Right ventricle myocardium inferior (tissue), 1 donor: ENCODE results near the gene XCL2. TPM values are rescaled to one million over a fixed set of nuclear protein-coding genes. Genes with fewer than 3 reads are reported as not detected.
"Not testable (repeated sequence)": the region's sequence is repeated elsewhere in the genome, so short reads cannot be mapped to it uniquely, and the experiment has no call there.

ENCODE experiments used
- ATAC-seq: fragments of 200-7000 bp; cut with Tn5 transposase; one replicate; pipeline ENCODE4 v1.9.1; 2020; ENCODE audit warnings: mild to moderate bottlenecking, moderate library complexity
- DNase-seq: peaks from one replicate; pipeline ENCODE4 v3.0.0; 2021; ENCODE audit errors: missing footprints
- intact Hi-C: fragments of 100-400 bp; cut with DNase I; formaldehyde crosslinking; loops from one replicate; pipeline ENCODE4 v1.11.0; 2022
- long read RNA-seq: library from polyadenylated mRNA; unstranded; transcript quantifications from one replicate; pipeline ENCODE4 v2.0.0, GENCODE V29; 2021
- total RNA-seq: library from RNA; stranded (reverse); fragmentation: NEBNext Ultra II Directional; extraction: Animal tissue kit (Norgen Biotek cat#: 25700); gene quantifications from one replicate; pipeline ENCODE4 v1.2.1, GENCODE V29; 2021
- donor health status: DM: no; HTN: yes; CAD: no; lungs with severe emphysema.

XCL2 gene
- total RNA-seq: not detected
- long read RNA-seq: 0 reads

- ATAC-seq, DNase-seq, intact Hi-C loops: not testable (repeated sequence)
Observed at GRCh38 chr1:168543840-168544498, at the start of gene XCL2. TSS of gene XCL2 (minus strand) at chr1:168543997. CDS start at chr1:168543964, 33 bp downstream.

GRCh38 chr1:168591641-168592250, 47.9 kb upstream of the XCL2 start:
- intact Hi-C loops: no loop called here
- DNase-seq (no peak), ATAC-seq (no peak)

GRCh38 chr1:168591066-168591465, 47.3 kb upstream of the XCL2 start:
- intact Hi-C loops: no loop called here
- DNase-seq (no peak), ATAC-seq (no peak)

GRCh38 chr1:168589167-168589566, 45.4 kb upstream of the XCL2 start:
- intact Hi-C loops: no loop called here
- ATAC-seq: no peak
- no peak for DNase-seq

GRCh38 chr1:168585937-168586336, 42.1 kb upstream of the XCL2 start:
- DNase-seq: no peak
- no peak for ATAC-seq
- intact Hi-C loops: no loop called here

- ATAC-seq (no peak), DNase-seq (no peak)
- intact Hi-C loops: no loop called here
Observed at GRCh38 chr1:168585191-168585590, 41.4 kb upstream of the XCL2 start.

- no peak for DNase-seq
- intact Hi-C loops: no loop called here
- no peak for ATAC-seq
Observed at GRCh38 chr1:168583571-168583970, 39.8 kb upstream of the XCL2 start.

GRCh38 chr1:168582688-168583336, 39.0 kb upstream of the XCL2 start:
- DNase-seq (no peak), ATAC-seq (no peak)
- intact Hi-C loops: no loop called here

- ATAC-seq (no peak), DNase-seq (no peak)
- intact Hi-C loops: no loop called here
Observed at GRCh38 chr1:168581817-168582572, 38.2 kb upstream of the XCL2 start.

GRCh38 chr1:168580991-168581390, 37.2 kb upstream of the XCL2 start:
- DNase-seq, ATAC-seq, intact Hi-C loops: not testable (repeated sequence)

- not testable (repeated sequence) for DNase-seq
Observed at GRCh38 chr1:168580290-168580689, 36.5 kb upstream of the XCL2 start.

GRCh38 chr1:168578531-168579185, 34.9 kb upstream of the XCL2 start:
- intact Hi-C loops, ATAC-seq, DNase-seq: not testable (repeated sequence)

More at GRCh38 chr1:168580290-168580689, 36.5 kb upstream of the XCL2 start:
- ATAC-seq, intact Hi-C loops: not testable (repeated sequence)

- intact Hi-C loops, ATAC-seq, DNase-seq: not testable (repeated sequence)
Observed at GRCh38 chr1:168576245-168576688, 32.5 kb upstream of the XCL2 start, which contains the start of gene XCL1. TSS of gene XCL1 (plus strand) at chr1:168576605. CDS start at chr1:168576638, 33 bp downstream.

- intact Hi-C loops: loop anchor here (5.0 kb wide), 1 partner anchor 137 kb away; no protein-coding TSS in a partner anchor
- DNase-seq, ATAC-seq: not testable (repeated sequence)
Observed at GRCh38 chr1:168574234-168574633, 30.4 kb upstream of the XCL2 start.

- intact Hi-C loops: loop anchor here (2.0 to 5.0 kb wide), 2 partner anchors 135 to 230 kb away; no protein-coding TSS in a partner anchor
- no peak for ATAC-seq
- no peak for DNase-seq
Observed at GRCh38 chr1:168572633-168573032, 28.8 kb upstream of the XCL2 start.

GRCh38 chr1:168570652-168571051, 26.9 kb upstream of the XCL2 start:
- no peak for DNase-seq
- ATAC-seq: no peak
- intact Hi-C loops: loop anchor here (5.0 kb wide), 1 partner anchor 133 kb away; no protein-coding TSS in a partner anchor

- no peak for DNase-seq
- intact Hi-C loops: no loop called here
- ATAC-seq: no peak
Observed at GRCh38 chr1:168568346-168568745, 24.5 kb upstream of the XCL2 start.

- intact Hi-C loops: no loop called here
- DNase-seq: no peak
- no peak for ATAC-seq
Observed at GRCh38 chr1:168567568-168567967, 23.8 kb upstream of the XCL2 start.
